Stimulated activated effector memory CD8-positive, alpha-beta T cell treated with anti-CD3 and anti-CD28 coated beads, Interleukin-12 subunit alpha, Interleukin-12 subunit beta, amount 100 ng/mL, for 72 hours (primary cell): Measurements from ENCODE around the gene OR5K2.

Experiments
- ATAC-seq: fragments of 150-1000 bp; cut with Tn5 transposase; 2 replicates; pipeline ENCODE4 v1.10.0; 2021
- DNase-seq, 2 donors: peaks; one replicate each; pipeline ENCODE4 v3.0.0; 2021 to 2022; ENCODE audit warnings: low spot score in 2 of 2
- H3K27ac Mint-ChIP-seq: one replicate; pipeline ENCODE4 v1.8.0; 2022; ENCODE audit warnings: mild to moderate bottlenecking, mixed read lengths
- H3K36me3 Mint-ChIP-seq: one replicate; pipeline ENCODE4 v1.8.0; 2022; ENCODE audit warnings: mild to moderate bottlenecking, mixed read lengths
- H3K4me1 Mint-ChIP-seq: one replicate; pipeline ENCODE4 v1.8.0; 2022; ENCODE audit warnings: mixed read lengths
- H3K4me3 Mint-ChIP-seq: one replicate; pipeline ENCODE4 v1.8.0; 2022; ENCODE audit warnings: mild to moderate bottlenecking, mixed read lengths
- H3K9me3 Mint-ChIP-seq: one replicate; pipeline ENCODE4 v1.8.0; 2022; ENCODE audit warnings: mixed read lengths

The OR5K2 gene

DNA sequence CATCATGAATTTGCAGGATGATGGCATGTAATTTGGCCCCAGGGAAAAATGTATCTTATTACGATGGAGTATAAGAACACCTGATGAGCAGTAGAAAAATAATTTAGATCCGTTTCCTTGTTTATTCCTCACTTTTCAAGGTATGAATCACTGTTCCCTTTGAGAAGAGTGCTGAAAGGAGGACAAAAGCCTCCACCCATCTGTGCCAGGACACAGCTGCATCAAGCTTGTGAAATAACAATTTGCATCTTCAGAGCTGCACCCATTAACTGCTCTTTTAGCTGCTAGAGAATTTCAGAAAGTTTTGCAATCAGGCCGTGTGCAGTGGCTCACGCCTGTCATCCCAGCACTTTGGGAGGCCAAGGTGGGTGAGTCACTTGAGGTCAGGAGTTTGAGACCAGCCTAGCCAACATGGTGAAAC, 15.6 kb downstream of the OR5K2 start:
- no peak overlapping the region for H3K4me3 Mint-ChIP-seq
- ATAC-seq = peak; percentile 66
- H3K36me3 Mint-ChIP-seq = peaks cover 67% of the 10 kb centered on the region
- H3K9me3 Mint-ChIP-seq = no peaks in the 10 kb centered on the region
- DNase-seq = no peak
- H3K4me1 Mint-ChIP-seq = peaks cover 63% of the 10 kb centered on the region
- no peak overlapping the region for H3K27ac Mint-ChIP-seq

DNA sequence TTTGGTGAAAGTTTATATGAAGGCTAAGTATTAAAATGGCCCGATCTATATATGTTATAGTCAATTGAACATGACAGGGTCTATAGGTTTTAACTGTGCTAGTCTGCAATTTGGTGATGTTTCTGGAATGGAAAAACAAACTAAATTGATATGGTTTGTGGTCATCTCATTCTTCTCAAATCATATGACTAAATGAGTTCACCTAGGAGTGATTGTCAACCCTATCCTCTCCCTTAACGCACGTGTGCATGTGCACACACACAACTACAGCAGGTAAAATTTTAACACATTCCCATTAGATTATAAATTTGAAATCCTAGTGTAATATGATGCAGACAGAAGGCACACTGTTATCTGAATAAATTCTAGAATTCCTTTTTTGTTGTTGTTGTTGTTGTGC, 16.3 kb downstream of the OR5K2 start:
- H3K36me3 Mint-ChIP-seq = peaks cover 73% of the 10 kb centered on the region
- peak; percentile 64 for ATAC-seq
- H3K4me1 Mint-ChIP-seq = peaks cover 63% of the 10 kb centered on the region
- H3K27ac Mint-ChIP-seq = no peak overlapping the region
- no peak for DNase-seq
- H3K9me3 Mint-ChIP-seq = no peaks in the 10 kb centered on the region
- no peak overlapping the region for H3K4me3 Mint-ChIP-seq

DNA sequence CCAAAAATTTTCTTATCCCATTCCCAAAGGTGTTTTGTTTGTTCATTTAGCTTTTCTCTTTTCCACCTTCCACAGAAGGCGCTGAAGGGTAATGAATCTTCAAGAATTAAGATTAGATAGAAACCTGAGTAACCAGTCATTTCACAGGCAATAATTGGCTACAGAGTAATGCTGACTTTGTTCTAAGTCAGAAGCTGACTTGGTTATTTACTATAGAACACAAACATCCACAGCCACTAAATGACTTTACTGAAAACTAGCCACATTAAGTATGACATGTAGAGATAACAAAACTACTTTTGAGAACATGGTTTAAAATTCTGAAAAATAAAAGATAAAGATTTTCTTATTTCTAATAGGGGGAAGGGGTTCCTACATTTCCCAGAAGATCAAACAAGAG, 17.5 kb downstream of the OR5K2 start:
- H3K36me3 Mint-ChIP-seq = peaks cover 85% of the 10 kb centered on the region
- no peak overlapping the region for H3K4me3 Mint-ChIP-seq
- H3K4me1 Mint-ChIP-seq = peaks cover 65% of the 10 kb centered on the region
- peak overlapping the region; percentile 75 for H3K27ac Mint-ChIP-seq
- DNase-seq (no peak), ATAC-seq (peak; percentile 79)
- H3K9me3 Mint-ChIP-seq = no peaks in the 10 kb centered on the region

DNA sequence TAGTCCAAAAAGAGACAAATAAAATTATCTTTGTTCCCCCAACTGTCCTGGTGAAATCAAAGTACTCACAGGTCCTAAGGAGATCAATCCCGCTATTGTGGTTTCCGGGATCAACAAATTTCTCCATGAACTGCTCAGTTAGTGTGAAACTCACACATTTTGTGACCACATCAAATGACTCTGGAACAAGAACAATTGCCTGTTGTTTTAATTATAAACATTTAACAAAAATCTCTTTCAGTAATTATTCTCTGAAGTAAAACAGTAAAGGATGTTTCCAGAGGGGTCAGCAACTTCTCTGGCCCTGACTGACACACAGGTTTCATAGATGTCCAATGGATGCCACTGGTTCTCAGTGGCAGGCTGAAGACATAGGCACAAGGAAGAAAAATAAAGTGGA, 21.3 kb downstream of the OR5K2 start:
- Mint-ChIP-seq H3K4me3 (peak overlapping the region; percentile 78), H3K9me3 (no peaks in the 10 kb centered on the region), H3K36me3 (peaks cover 99% of the 10 kb centered on the region), H3K4me1 (peaks cover 72% of the 10 kb centered on the region), H3K27ac (peak overlapping the region; percentile 92)
- ATAC-seq (no peak), DNase-seq (no peak)

DNA sequence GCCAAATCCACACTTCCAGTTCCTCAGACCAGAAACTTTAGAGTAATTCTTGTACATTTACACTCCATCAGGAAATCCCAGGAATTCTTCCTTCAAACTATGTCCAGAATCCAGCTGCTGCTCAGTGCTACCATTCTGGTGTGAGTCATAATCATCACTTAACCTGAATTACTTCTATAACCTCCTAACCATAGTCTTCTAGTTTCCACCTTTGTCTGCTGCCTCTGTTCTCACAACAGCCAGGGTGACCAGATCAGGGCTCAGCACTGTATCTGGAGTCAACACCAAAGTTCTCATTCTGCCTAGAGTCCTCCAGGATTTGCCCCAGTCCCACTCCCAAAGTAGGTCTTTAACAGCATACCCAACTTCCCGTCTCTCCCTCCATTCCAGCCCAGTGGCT, 21.9 kb downstream of the OR5K2 start:
- peaks cover 99% of the 10 kb centered on the region for H3K36me3 Mint-ChIP-seq
- peaks cover 70% of the 10 kb centered on the region for H3K4me1 Mint-ChIP-seq
- H3K27ac Mint-ChIP-seq = peak overlapping the region; percentile 92
- ATAC-seq (no peak), DNase-seq (no peak)
- H3K4me3 Mint-ChIP-seq = peak overlapping the region; percentile 78
- H3K9me3 Mint-ChIP-seq = no peaks in the 10 kb centered on the region

DNA sequence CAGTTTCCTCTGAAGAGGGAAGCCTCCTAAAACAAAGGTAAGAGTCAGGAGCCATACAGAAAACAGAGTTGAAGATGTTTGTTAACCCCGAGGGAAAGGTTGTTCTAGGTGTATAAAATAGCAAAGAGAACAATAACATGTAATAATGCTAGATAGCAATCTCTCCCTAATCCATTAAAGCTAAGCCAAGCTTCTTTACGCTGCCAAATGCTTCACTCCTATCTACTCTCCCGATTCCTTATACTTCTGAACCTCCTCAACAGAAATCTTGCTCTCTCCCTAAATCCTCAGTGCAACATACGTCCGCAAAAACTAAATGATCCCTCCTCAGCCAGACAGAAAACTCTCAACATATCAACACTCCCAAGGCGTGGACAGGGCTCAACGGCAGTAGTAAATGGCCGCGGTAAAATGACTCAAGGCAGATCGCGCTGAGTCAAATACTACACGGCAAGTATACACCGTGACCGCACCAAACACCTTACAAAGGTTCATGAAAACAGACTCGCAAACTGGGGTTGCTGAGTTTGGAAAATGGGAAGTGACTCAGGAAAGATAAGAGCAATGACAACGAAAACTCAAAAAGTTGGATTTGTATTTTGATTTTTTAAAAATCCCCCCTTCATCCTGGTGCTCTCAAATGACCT, 24.5 kb downstream of the OR5K2 start:
- no peaks in the 10 kb centered on the region for H3K9me3 Mint-ChIP-seq
- DNase-seq (peak; percentile 40 to 75), ATAC-seq (peak; percentile 83)
- peaks cover 69% of the 10 kb centered on the region for H3K4me1 Mint-ChIP-seq
- H3K36me3 Mint-ChIP-seq = peaks cover 82% of the 10 kb centered on the region
- peak overlapping the region; percentile 78 for H3K4me3 Mint-ChIP-seq
- peak overlapping the region; percentile 92 for H3K27ac Mint-ChIP-seq

DNA sequence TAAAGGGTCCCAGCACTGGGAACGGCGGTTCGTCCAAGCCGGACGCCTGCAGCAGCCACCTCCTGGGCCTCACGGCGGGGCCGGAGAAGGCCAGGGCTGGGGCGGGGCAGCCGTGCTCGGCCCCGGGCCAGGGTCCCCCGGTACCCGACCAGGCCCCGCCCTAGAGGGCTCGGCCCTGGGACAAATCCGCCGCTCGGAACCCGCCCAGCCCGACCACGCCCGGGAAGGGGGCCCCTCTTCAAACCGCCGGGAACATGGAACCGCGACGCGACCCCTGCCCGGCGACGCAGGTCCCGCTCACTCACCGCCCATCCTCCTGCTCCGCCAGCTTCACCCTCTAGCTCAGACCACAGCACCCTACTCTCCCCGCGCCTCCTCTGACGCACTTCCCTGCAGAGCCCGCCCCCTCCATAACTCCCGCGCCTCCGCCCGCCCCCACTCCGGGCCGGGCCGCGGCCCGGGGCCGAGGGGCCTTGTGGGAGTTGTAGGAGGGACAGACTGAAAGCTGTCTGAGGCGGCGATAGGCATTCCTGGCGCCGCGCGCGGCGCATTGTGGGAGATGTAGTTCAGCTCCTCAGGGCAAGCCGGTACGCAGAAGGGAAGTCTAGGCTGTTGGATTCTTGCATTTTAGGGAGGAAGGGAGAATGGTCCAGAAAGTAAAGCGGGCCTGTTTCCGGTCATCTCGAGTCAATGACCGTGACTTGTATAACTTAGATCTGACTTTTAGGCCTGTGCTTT, 25.2 kb downstream of the OR5K2 start, which contains the start of gene CLDND1:
Gene CLDND1 (minus strand): TSS at position 359 of the 738 bp plus-strand sequence. CDS start 1,478 bp downstream, outside the sequence.
- peak within 1 kb of the TSS; percentile 92 for H3K27ac Mint-ChIP-seq
- H3K4me1 Mint-ChIP-seq = peaks cover 66% of the 10 kb centered on the region
- peaks cover 75% of the 10 kb centered on the region for H3K36me3 Mint-ChIP-seq
- ATAC-seq (peak; percentile 96), DNase-seq (peak; percentile 82 to 94)
- H3K4me3 Mint-ChIP-seq = peak within 1 kb of the TSS; percentile 78
- no peaks in the 10 kb centered on the region for H3K9me3 Mint-ChIP-seq

DNA sequence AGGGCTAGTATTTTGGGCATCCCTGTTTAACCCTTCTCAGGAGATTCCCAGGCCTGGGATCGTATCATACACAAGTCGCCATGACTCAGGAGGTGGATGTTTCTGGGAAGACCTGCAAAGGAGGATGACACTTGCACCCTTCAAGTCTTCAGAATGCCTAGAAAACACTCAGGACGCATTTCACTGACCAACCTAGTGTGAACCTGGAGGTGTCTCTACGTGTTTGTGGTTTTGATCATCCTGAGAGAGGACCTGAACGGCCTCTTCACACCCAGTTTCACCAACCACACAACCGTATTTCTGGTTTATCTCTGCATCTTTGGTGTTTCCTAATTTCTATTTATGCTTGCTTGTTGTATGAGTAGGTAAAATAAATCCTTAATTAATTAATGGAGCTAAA, 28.0 kb downstream of the OR5K2 start:
- H3K4me3 Mint-ChIP-seq = peak overlapping the region; percentile 22
- peaks cover 63% of the 10 kb centered on the region for H3K36me3 Mint-ChIP-seq
- H3K9me3 Mint-ChIP-seq = no peaks in the 10 kb centered on the region
- H3K27ac Mint-ChIP-seq = peak overlapping the region; percentile 40
- ATAC-seq (no peak), DNase-seq (no peak)
- H3K4me1 Mint-ChIP-seq = peaks cover 40% of the 10 kb centered on the region

DNA sequence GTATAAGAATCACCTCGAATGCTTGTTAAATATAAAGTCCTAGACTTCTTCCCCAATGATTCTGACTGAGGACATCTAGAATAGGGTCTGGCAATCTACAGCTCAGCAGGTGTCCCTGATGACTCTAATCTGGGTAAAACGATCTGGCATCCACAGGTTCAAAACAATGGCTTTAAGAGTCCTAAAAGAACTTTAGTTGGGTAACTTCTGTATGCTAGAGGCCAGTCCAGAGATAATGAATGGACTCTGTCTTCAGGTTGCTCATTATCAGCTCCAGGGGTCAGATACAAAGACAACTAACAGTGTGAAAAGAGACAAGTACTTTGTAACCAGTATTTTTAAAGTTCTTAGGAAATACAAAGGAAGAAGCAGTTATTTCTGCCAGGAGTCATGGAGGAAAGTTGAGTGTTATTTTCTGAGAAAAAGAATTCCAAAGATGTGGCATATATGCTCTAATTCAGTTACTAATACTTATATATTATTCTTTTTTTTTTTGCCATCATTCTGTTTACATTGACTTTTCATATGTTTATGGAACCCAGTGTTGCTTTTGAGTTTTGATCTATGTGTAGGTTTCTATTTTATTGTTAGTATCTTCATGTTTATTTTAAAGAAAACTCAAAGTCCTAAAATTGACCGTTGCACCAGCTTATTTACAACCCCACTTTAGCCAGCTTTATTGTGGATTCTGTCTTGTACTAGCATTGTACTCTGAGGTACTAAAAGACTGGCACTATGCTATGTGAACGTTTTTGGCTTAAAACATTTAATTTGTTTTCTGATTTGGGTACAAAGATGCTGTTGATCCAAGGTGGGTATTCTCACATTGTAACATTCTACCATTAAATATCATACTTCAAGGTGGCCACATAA, 31.2 kb downstream of the OR5K2 start:
- DNase-seq = no peak
- Mint-ChIP-seq H3K9me3 (no peaks in the 10 kb centered on the region), H3K4me3 (no peak overlapping the region), H3K36me3 (peaks cover 65% of the 10 kb centered on the region), H3K4me1 (peaks cover 29% of the 10 kb centered on the region), H3K27ac (no peak overlapping the region)
- ATAC-seq = no peak

DNA sequence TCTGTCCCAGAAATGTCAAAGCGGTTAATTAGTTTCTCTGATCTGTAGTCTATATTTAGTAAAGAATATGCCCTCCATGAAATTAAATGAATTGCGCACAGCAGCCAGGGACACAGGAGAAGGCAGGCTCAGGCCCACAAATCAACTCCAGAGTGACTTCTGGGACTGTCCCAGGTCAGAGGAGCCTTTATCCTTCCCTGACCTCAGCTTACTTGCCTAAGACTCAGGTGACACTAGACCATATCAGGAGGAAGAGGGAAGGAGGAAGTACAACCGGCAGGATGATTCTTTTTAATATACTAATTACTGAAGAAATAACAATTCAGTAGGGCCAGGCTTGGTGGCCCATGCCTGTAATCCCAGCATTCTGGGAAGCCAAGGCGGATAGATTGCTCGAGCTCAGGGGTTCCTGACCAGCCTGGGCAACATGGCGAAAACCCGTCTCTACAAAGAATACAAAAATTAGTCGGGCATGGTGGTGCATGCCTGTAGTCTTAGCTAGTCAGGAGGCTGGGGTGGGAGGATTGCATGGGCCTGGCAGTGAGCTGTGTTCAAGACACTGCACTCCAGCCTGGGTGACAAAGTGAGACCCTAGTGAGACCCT, 32.5 kb downstream of the OR5K2 start:
- peaks cover 21% of the 10 kb centered on the region for H3K4me1 Mint-ChIP-seq
- H3K9me3 Mint-ChIP-seq = no peaks in the 10 kb centered on the region
- peak overlapping the region; percentile 26 for H3K4me3 Mint-ChIP-seq
- peak overlapping the region; percentile 45 for H3K27ac Mint-ChIP-seq
- no peak for DNase-seq
- ATAC-seq = no peak
- peaks cover 59% of the 10 kb centered on the region for H3K36me3 Mint-ChIP-seq

DNA sequence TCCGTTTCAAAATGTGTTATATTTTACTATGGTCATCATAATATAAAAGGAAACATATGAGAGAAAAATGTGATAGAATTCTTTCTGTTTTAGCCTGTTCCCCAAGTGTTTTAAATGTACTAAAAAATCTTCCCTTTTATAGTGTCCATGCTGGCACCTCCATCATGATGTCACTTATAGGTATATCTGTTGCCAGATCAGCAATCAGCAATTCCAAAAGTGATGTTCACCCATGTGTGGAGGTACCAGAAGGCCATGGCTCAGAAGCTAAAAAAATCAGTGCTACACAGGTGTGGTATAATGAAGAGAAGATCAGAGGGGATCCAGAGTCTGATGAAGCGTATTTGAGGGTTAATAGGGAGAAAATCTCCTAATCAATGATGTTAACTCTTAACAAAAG, 33.2 kb downstream of the OR5K2 start:
- Mint-ChIP-seq H3K4me3 (peak overlapping the region; percentile 26), H3K4me1 (peaks cover 13% of the 10 kb centered on the region), H3K9me3 (no peaks in the 10 kb centered on the region), H3K36me3 (peaks cover 55% of the 10 kb centered on the region), H3K27ac (no peak overlapping the region)
- DNase-seq = no peak
- ATAC-seq = no peak

DNA sequence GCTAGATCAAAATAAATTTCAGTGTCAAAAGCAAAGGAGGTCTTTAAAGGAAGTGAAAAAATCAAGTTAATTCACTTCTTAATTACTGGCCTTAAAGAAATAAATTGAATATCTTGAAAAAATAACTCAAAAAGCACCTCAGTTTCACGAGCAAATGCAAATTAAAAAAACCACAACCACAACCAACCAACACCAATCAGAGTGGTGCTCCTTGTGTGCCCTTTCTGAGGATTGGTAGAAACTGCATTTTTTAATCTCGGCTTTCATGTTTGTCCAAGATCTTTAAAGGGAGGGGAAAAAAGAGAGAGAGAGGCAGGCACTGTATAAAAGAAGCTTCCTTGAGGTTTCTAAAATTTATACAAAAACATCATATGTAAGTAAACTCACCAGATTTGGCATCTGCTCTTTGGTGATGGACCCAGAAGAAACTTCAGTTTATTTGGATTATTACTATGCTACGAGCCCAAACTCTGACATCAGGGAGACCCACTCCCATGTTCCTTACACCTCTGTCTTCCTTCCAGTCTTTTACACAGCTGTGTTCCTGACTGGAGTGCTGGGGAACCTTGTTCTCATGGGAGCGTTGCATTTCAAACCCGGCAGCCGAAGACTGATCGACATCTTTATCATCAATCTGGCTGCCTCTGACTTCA, 34.3 kb downstream of the OR5K2 start, which contains the start of gene GPR15:
Gene GPR15 (plus strand): TSS at position 357 of the 653 bp plus-strand sequence. CDS start 56 bp downstream, at position 413.
- Mint-ChIP-seq H3K27ac (peak within 1 kb of the TSS; percentile 43), H3K9me3 (no peaks in the 10 kb centered on the region), H3K4me3 (peak within 1 kb of the TSS; percentile 26), H3K36me3 (peaks cover 62% of the 10 kb centered on the region), H3K4me1 (peaks cover 17% of the 10 kb centered on the region)
- no peak for DNase-seq
- no peak for ATAC-seq

DNA sequence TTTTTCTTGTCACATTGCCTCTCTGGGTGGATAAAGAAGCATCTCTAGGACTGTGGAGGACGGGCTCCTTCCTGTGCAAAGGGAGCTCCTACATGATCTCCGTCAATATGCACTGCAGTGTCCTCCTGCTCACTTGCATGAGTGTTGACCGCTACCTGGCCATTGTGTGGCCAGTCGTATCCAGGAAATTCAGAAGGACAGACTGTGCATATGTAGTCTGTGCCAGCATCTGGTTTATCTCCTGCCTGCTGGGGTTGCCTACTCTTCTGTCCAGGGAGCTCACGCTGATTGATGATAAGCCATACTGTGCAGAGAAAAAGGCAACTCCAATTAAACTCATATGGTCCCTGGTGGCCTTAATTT, 34.8 kb downstream of the OR5K2 start:
- Mint-ChIP-seq H3K36me3 (peaks cover 65% of the 10 kb centered on the region), H3K4me3 (peak overlapping the region; percentile 26)

DNA sequence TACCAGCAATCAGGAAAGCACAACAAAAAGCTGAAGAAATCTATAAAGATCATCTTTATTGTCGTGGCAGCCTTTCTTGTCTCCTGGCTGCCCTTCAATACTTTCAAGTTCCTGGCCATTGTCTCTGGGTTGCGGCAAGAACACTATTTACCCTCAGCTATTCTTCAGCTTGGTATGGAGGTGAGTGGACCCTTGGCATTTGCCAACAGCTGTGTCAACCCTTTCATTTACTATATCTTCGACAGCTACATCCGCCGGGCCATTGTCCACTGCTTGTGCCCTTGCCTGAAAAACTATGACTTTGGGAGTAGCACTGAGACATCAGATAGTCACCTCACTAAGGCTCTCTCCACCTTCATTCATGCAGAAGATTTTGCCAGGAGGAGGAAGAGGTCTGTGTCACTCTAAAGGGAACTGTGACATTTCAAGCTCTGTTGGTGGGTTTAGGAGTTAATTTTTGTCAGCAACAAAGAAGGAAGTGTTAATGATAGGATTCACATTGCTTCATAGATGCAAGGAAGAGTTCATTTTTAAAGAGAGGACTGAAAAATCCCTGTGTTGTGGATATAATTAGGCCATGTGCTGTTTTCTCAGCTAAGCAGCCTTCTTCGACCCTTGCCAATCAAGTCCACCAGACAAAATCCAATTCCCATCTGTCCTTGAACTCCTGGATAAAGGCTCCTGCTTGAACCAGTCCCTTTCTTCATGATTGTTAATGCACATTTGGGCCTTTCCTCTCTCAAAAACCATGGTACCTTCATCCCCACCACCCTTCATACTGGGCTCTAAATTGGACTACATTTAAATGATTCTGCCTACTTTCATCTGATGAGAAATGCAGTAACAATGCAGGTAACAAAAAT, 35.5 kb downstream of the OR5K2 start:
- Mint-ChIP-seq H3K9me3 (no peaks in the 10 kb centered on the region), H3K4me1 (peaks cover 23% of the 10 kb centered on the region), H3K36me3 (peaks cover 65% of the 10 kb centered on the region)

More for the DNA sequence above, 34.8 kb downstream of the OR5K2 start:
- peak overlapping the region; percentile 43 for H3K27ac Mint-ChIP-seq
- no peak for DNase-seq
- no peaks in the 10 kb centered on the region for H3K9me3 Mint-ChIP-seq
- peaks cover 22% of the 10 kb centered on the region for H3K4me1 Mint-ChIP-seq
- ATAC-seq = no peak

More for the DNA sequence above, 35.5 kb downstream of the OR5K2 start:
- H3K4me3 Mint-ChIP-seq = peak overlapping the region; percentile 26
- peak overlapping the region; percentile 43 for H3K27ac Mint-ChIP-seq
- DNase-seq (no peak), ATAC-seq (no peak)
